ENCODE measurements around the gene C12orf75.
"Not testable (repeated sequence)": the region's sequence is repeated elsewhere in the genome, so short reads cannot be mapped to it uniquely, and the experiment has no call there.

Gene C12orf75

GRCh38 chr12:105330283-105330930 is at the start of gene C12orf75:
Gene C12orf75 (plus strand): TSS chr12:105330691. CDS start chr12:105330892, 201 bp downstream.
- peak; percentile 79 for DNase-seq (ENCODE audit: low read depth)

GRCh38 chr12:105280966-105281693 is 49.4 kb upstream of the C12orf75 start:
- no peak for DNase-seq (ENCODE audit: low read depth)

- no peak for DNase-seq (ENCODE audit: low read depth)
Measured at GRCh38 chr12:105281694-105282049, 48.8 kb upstream of the C12orf75 start.

- no peak for DNase-seq (ENCODE audit: low read depth)
Measured at GRCh38 chr12:105285378-105285777, 45.1 kb upstream of the C12orf75 start.

GRCh38 chr12:105287408-105287807 is 43.1 kb upstream of the C12orf75 start:
- DNase-seq (ENCODE audit: low read depth), result no peak

- no peak for DNase-seq (ENCODE audit: low read depth)
Measured at GRCh38 chr12:105288311-105288996, 42.0 kb upstream of the C12orf75 start.

- DNase-seq (ENCODE audit: low read depth), result no peak
Measured at GRCh38 chr12:105289114-105289904, 41.2 kb upstream of the C12orf75 start.

GRCh38 chr12:105291531-105291930 is 39.0 kb upstream of the C12orf75 start:
- no peak for DNase-seq (ENCODE audit: low read depth)

GRCh38 chr12:105292705-105293104 is 37.8 kb upstream of the C12orf75 start:
- no peak for DNase-seq (ENCODE audit: low read depth)

- no peak for DNase-seq (ENCODE audit: low read depth)
Measured at GRCh38 chr12:105293187-105293586, 37.3 kb upstream of the C12orf75 start.

- DNase-seq (ENCODE audit: low read depth), result no peak
Measured at GRCh38 chr12:105294161-105294560, 36.3 kb upstream of the C12orf75 start.

- no peak for DNase-seq (ENCODE audit: low read depth)
Measured at GRCh38 chr12:105294886-105295479, 35.5 kb upstream of the C12orf75 start.

- DNase-seq (ENCODE audit: low read depth), result no peak
Measured at GRCh38 chr12:105296116-105297089, 34.1 kb upstream of the C12orf75 start.

- no peak for DNase-seq (ENCODE audit: low read depth)
Measured at GRCh38 chr12:105300883-105301282, 29.6 kb upstream of the C12orf75 start.

GRCh38 chr12:105301696-105302095 is 28.8 kb upstream of the C12orf75 start:
- no peak for DNase-seq (ENCODE audit: low read depth)

GRCh38 chr12:105302986-105303385 is 27.5 kb upstream of the C12orf75 start:
- not testable (repeated sequence) for DNase-seq (ENCODE audit: low read depth)

GRCh38 chr12:105304626-105305025 is 25.9 kb upstream of the C12orf75 start:
- not testable (repeated sequence) for DNase-seq (ENCODE audit: low read depth)

- not testable (repeated sequence) for DNase-seq (ENCODE audit: low read depth)
Measured at GRCh38 chr12:105307601-105308314, 22.7 kb upstream of the C12orf75 start.

GRCh38 chr12:105308839-105309238 is 21.7 kb upstream of the C12orf75 start:
- not testable (repeated sequence) for DNase-seq (ENCODE audit: low read depth)

- DNase-seq (ENCODE audit: low read depth), result not testable (repeated sequence)
Measured at GRCh38 chr12:105309384-105309783, 21.1 kb upstream of the C12orf75 start.
